ENCODE results near the gene SLC15A3. TPM values are rescaled to one million over a fixed set of nuclear protein-coding genes. Genes with fewer than 3 reads are reported as not detected.

SLC15A3 gene
- total RNA-seq, 1 experiment from 2014 or later, result 8.7 TPM

GRCh38 chr11:60914633-60915247 lies 37.2 kb downstream of the SLC15A3 start:
- peaks cover 15% of the 10 kb centered on the region for H3K4me1 ChIP-seq (ENCODE audit: control insufficient read depth, insufficient read depth, low read length)
- no peaks in the 10 kb centered on the region for H3K9me3 ChIP-seq (ENCODE audit: control insufficient read depth, insufficient read depth, low read depth, low read length)
- H3K27ac ChIP-seq (ENCODE audit: low read length), result peak overlapping the region; percentile 97
- in situ Hi-C loops (cut with HindIII; ENCODE audit: low pct_unique_long_range_greater_than_20kb, low sequenced_read_pairs), result no loop called here
- no peaks in the 10 kb centered on the region; the same call in 1 of the 2 replicates for H3K36me3 ChIP-seq (ENCODE audit: control insufficient read depth, insufficient read depth, low read length)
- CTCF ChIA-PET, result interaction anchor here (1.0 kb wide), 1 partner anchor 212 kb away, joined by 3 read pairs; no protein-coding TSS in a partner anchor
- H3K27me3 ChIP-seq (ENCODE audit: control insufficient read depth, insufficient read depth, low read length), result no peaks in the 10 kb centered on the region
- peak overlapping the region; percentile 69 to 79 for H3K4me3 ChIP-seq (ENCODE audit: low read depth in 2 of 2, low read length in 2 of 2)
- TF ChIP-seq SIN3A (IDR thresholded peaks at IDR 0.05; ENCODE audit: borderline replicate concordance, insufficient read depth, low read depth, low read length), result no peak; the same call in 1 of the 2 replicates
- TF ChIP-seq CTCF (IDR thresholded peaks at IDR 0.05), result no peak
- TF ChIP-seq POLR2AphosphoS5 (IDR thresholded peaks at IDR 0.05; ENCODE audit: low read depth, low read length), result no peak
- TF ChIP-seq REST (IDR thresholded peaks at IDR 0.05; ENCODE audit: insufficient read depth in 1 of 2, low read depth in 2 of 2, low read length in 1 of 2), result no peak
- TF ChIP-seq TCF7L2 (IDR thresholded peaks at IDR 0.05; ENCODE audit: low read depth, low read length), result no peak
- POLR2A ChIA-PET, result no interaction called here
- intact Hi-C loops (cut with micrococcal nuclease; ENCODE audit: unreplicated experiment), result no loop called here
- BruUV-seq (replicated peaks), result no TSS peak
- no peak for DNase-seq (ENCODE audit: low read depth, low spot score)
- peak; percentile 35 for ATAC-seq

- TF ChIP-seq TCF7L2 (IDR thresholded peaks at IDR 0.05; ENCODE audit: low read depth, low read length) (no peak), SIN3A (IDR thresholded peaks at IDR 0.05; ENCODE audit: borderline replicate concordance, insufficient read depth, low read depth, low read length) (peak; percentile 78; the same call in 1 of the 2 replicates), POLR2AphosphoS5 (IDR thresholded peaks at IDR 0.05; ENCODE audit: low read depth, low read length) (peak; percentile 48; the same call in 1 of the 2 replicates)
- intact Hi-C loops (cut with micrococcal nuclease; ENCODE audit: unreplicated experiment) (no loop called here), in situ Hi-C loops (cut with HindIII; ENCODE audit: low pct_unique_long_range_greater_than_20kb, low sequenced_read_pairs) (no loop called here)
- TSS peak; percentile 79 for BruUV-seq (replicated peaks)
- POLR2A ChIA-PET, result no interaction called here
- Histone ChIP-seq H3K27me3 (ENCODE audit: control insufficient read depth, insufficient read depth, low read length) (0 out of 2 replicates have a peak, but pooled peaks cover 3% of the 10 kb centered on the region), H3K36me3 (ENCODE audit: control insufficient read depth, insufficient read depth, low read length) (no peaks in the 10 kb centered on the region), H3K27ac (ENCODE audit: low read length) (peak within 1 kb of the TSS; percentile 97), H3K4me1 (ENCODE audit: control insufficient read depth, insufficient read depth, low read length) (peaks cover 15% of the 10 kb centered on the region), H3K4me3 (ENCODE audit: low read depth in 2 of 2, low read length in 2 of 2) (peak within 1 kb of the TSS; percentile 69 to 79), H3K9me3 (ENCODE audit: control insufficient read depth, insufficient read depth, low read depth, low read length) (no peaks in the 10 kb centered on the region)
- DNase-seq (ENCODE audit: low read depth, low spot score), result peak; percentile 79
- ATAC-seq, result peak; percentile 90
- CTCF ChIA-PET, result interaction anchor here (0.6 kb wide), 2 partner anchors 14 to 234 kb away, joined by 3 read pairs; no protein-coding TSS in a partner anchor
Measured at GRCh38 chr11:60913793-60914632, 38.0 kb downstream of the SLC15A3 start, which contains the start of gene TMEM109. TMEM109 (plus strand) TSS chr11:60914158; CDS start chr11:60919694, 5,536 bp downstream.

Data from Panc1 (cell line).